ENCODE data around the gene MYL5. TPM values are rescaled to one million over a fixed set of nuclear protein-coding genes. Genes with fewer than 3 reads are reported as not detected.

MYL5 gene
- total RNA-seq, 2 experiments from 2014 or later = 14.7 to 17.8 TPM

GRCh38 chr4:685679-686412 is 11.5 kb downstream of the MYL5 start:
- ChIA-PET CTCF (interaction anchor here (0.6 kb wide), 1 partner anchor 249 kb away, joined by 5 read pairs; no protein-coding TSS in a partner anchor), POLR2A (interaction anchor here (0.6 to 1.6 kb wide), 2 partner anchors 10 to 52 kb away, joined by 4 to 6 read pairs; no protein-coding TSS in a partner anchor)
- ATAC-seq = no peak
- Mint-ChIP-seq H3K4me1 (ENCODE audit: low read depth) (peaks cover under 1% of the 10 kb centered on the region), H3K4me3 (no peak overlapping the region), H3K27me3 (peaks cover 12% of the 10 kb centered on the region), H3K9me3 (no peaks in the 10 kb centered on the region), H3K27ac (no peak overlapping the region), H3K36me3 (ENCODE audit: low read depth) (no peaks in the 10 kb centered on the region)
- intact Hi-C loops (cut with micrococcal nuclease) = no loop called here
- no peak for TF ChIP-seq CTCF (IDR thresholded peaks at IDR 0.05)
- no peak for DNase-seq

- no peak for DNase-seq
- no peak overlapping the region for H3K4me3 Mint-ChIP-seq
- no peak overlapping the region for H3K27ac Mint-ChIP-seq
- H3K27me3 Mint-ChIP-seq = peaks cover 12% of the 10 kb centered on the region
- no peaks in the 10 kb centered on the region for H3K36me3 Mint-ChIP-seq (ENCODE audit: low read depth)
- TF ChIP-seq CTCF (IDR thresholded peaks at IDR 0.05) = no peak
- no peak for ATAC-seq
- POLR2A ChIA-PET = interaction anchor here (1.6 kb wide), 1 partner anchor 11 kb away, joined by 6 read pairs; no protein-coding TSS in a partner anchor
- CTCF ChIA-PET = no interaction called here
- no peaks in the 10 kb centered on the region for H3K9me3 Mint-ChIP-seq
- H3K4me1 Mint-ChIP-seq (ENCODE audit: low read depth) = no peaks in the 10 kb centered on the region
- intact Hi-C loops (cut with micrococcal nuclease) = no loop called here
Measured at GRCh38 chr4:686413-687040, 12.2 kb downstream of the MYL5 start.

GRCh38 chr4:687048-687970 is 13.0 kb downstream of the MYL5 start:
- ATAC-seq (no peak), DNase-seq (no peak)
- H3K4me1 Mint-ChIP-seq (ENCODE audit: low read depth) = no peaks in the 10 kb centered on the region
- H3K9me3 Mint-ChIP-seq = no peaks in the 10 kb centered on the region
- H3K27me3 Mint-ChIP-seq = peaks cover 12% of the 10 kb centered on the region
- no peak overlapping the region for H3K4me3 Mint-ChIP-seq
- ChIA-PET POLR2A (interaction anchor here (1.3 to 1.6 kb wide), 2 partner anchors 12 to 17 kb away, joined by 3 to 6 read pairs; no protein-coding TSS in a partner anchor), CTCF (no interaction called here)
- no peak for TF ChIP-seq CTCF (IDR thresholded peaks at IDR 0.05)
- no peaks in the 10 kb centered on the region for H3K36me3 Mint-ChIP-seq (ENCODE audit: low read depth)
- H3K27ac Mint-ChIP-seq = no peak overlapping the region
- intact Hi-C loops (cut with micrococcal nuclease) = no loop called here

GRCh38 chr4:687971-688853 is 13.9 kb downstream of the MYL5 start:
- no peak for TF ChIP-seq CTCF (IDR thresholded peaks at IDR 0.05)
- no peaks in the 10 kb centered on the region for H3K4me1 Mint-ChIP-seq (ENCODE audit: low read depth)
- no peaks in the 10 kb centered on the region for H3K9me3 Mint-ChIP-seq
- POLR2A ChIA-PET = interaction anchor here (1.3 kb wide), 1 partner anchor 16 kb away, joined by 3 read pairs; no protein-coding TSS in a partner anchor
- DNase-seq (no peak), ATAC-seq (peak; percentile 12)
- H3K27me3 Mint-ChIP-seq = peaks cover 12% of the 10 kb centered on the region
- intact Hi-C loops (cut with micrococcal nuclease) = no loop called here
- no peak overlapping the region for H3K4me3 Mint-ChIP-seq
- H3K36me3 Mint-ChIP-seq (ENCODE audit: low read depth) = no peaks in the 10 kb centered on the region
- no peak overlapping the region for H3K27ac Mint-ChIP-seq
- CTCF ChIA-PET = no interaction called here

Data from activated CD8-positive, alpha-beta T cell treated with anti-CD3 and anti-CD28 coated beads for 36 hours (primary cell).